SK-N-SH (cell line): ENCODE measurements around the gene KIAA0232. TPM values are rescaled to one million over a fixed set of nuclear protein-coding genes. Genes with fewer than 3 reads are reported as not detected.

Experiments
- CTCF ChIA-PET: fragments of 300-600, 350-600 bp; formaldehyde crosslinking; extraction: SDS; loops from one replicate; lab custom pipeline; 2021; lab: Yijun Ruan, JAX
- POLR2A ChIA-PET: fragments of 350-600 bp; sonication (Branson Sonifier 250); formaldehyde crosslinking; extraction: SDS; loops from one replicate; lab custom pipeline; 2020; ENCODE audit warnings: antibody characterized with exemption, inconsistent platforms; lab: Yijun Ruan, JAX
- DNase-seq: peaks from one replicate; pipeline ENCODE4 v3.0.0; 2012
- H2AFZ ChIP-seq: fragments of 200-600 bp; sonication (generic); 2 replicates; pipeline ENCODE4 v1.8.1; 2016; ENCODE audit warnings: antibody characterized with exemption, mild to moderate bottlenecking, low read depth
- H3F3A ChIP-seq: fragments of 200-600 bp; sonication (generic); replicated peaks from 2 replicates; pipeline ENCODE3; 2016; ENCODE audit warnings: antibody characterized with exemption, mild to moderate bottlenecking; ENCODE audit not compliant: insufficient read depth
- H3K27ac ChIP-seq, 2 experiments: fragments of 200-500 bp in 1 of 2; fragments of 200-600 bp in 1 of 2; sonication (Bioruptor generic) in 1 of 2; sonication (generic), shearing (Covaris generic) in 1 of 2; 2 replicates each; pipeline versions ENCODE4 v1.5.1 to v1.6.1; 2014 to 2016; ENCODE audit warnings: low read depth in 2 of 2, inconsistent platforms in 1 of 2, low read length in 1 of 2, mild to moderate bottlenecking in 1 of 2, mixed read lengths in 1 of 2
- H3K27me3 ChIP-seq: fragments of 200-600 bp; sonication (generic), shearing (Covaris generic); 2 replicates; pipeline ENCODE4 v1.6.1; 2016; ENCODE audit warnings: mixed run types; ENCODE audit not compliant: insufficient read depth
- H3K36me3 ChIP-seq, 2 experiments: fragments of 200-500 bp in 1 of 2; fragments of 200-600 bp in 1 of 2; sonication (Bioruptor generic) in 1 of 2; sonication (generic) in 1 of 2; replicated peaks in 1 of 2; 2 replicates each; pipeline versions ENCODE3 to v1.5.1; 2014 to 2016; ENCODE audit warnings: low read length in 1 of 2, mild to moderate bottlenecking in 1 of 2; ENCODE audit not compliant: insufficient read depth in 2 of 2, control insufficient read depth in 1 of 2
- H3K4me1 ChIP-seq, 2 experiments: fragments of 200-500 bp in 1 of 2; fragments of 200-600 bp in 1 of 2; sonication (Bioruptor generic) in 1 of 2; sonication (generic), shearing (Covaris generic) in 1 of 2; 2 replicates each; pipeline versions ENCODE4 v1.5.1 to v1.6.1; 2014 to 2016; ENCODE audit warnings: low read depth in 1 of 2, low read length in 1 of 2, mixed run types in 1 of 2; ENCODE audit not compliant: insufficient read depth in 2 of 2, control insufficient read depth in 1 of 2
- H3K4me2 ChIP-seq: fragments of 200-600 bp; sonication (generic), shearing (Covaris generic); 2 replicates; pipeline ENCODE4 v1.6.1; 2017; ENCODE audit warnings: mixed run types
- H3K4me3 ChIP-seq, 2 experiments: fragments of 200-500 bp in 1 of 2; fragments of 200-600 bp in 1 of 2; sonication (Bioruptor generic) in 1 of 2; sonication (generic), shearing (Covaris generic) in 1 of 2; 2 replicates each; pipeline versions ENCODE4 v1.5.1 to v1.8.1; 2014 to 2016; ENCODE audit warnings: low read depth in 2 of 2, inconsistent platforms in 1 of 2, low read length in 1 of 2, mild to moderate bottlenecking in 1 of 2, mixed read lengths in 1 of 2, moderate library complexity in 1 of 2
- H3K79me2 ChIP-seq: fragments of 200-600 bp; sonication (generic); 2 replicates; pipeline ENCODE4 v1.8.1; 2017; ENCODE audit warnings: mild to moderate bottlenecking; ENCODE audit not compliant: insufficient read depth
- H3K9ac ChIP-seq: fragments of 200-600 bp; sonication (generic); 2 replicates; pipeline ENCODE4 v1.6.1; 2017; ENCODE audit warnings: mixed run types
- H3K9me2 ChIP-seq: fragments of 200-600 bp; sonication (generic); 2 replicates; pipeline ENCODE4 v1.6.1; 2017; ENCODE audit warnings: mixed run types
- H3K9me3 ChIP-seq: fragments of 200-600 bp; sonication (generic); 2 replicates; pipeline ENCODE4 v1.6.1; 2017; ENCODE audit warnings: mixed run types, mild to moderate bottlenecking, moderate library complexity
- H4K20me1 ChIP-seq: fragments of 200-600 bp; sonication (generic); 2 replicates; pipeline ENCODE4 v1.6.1; 2017; ENCODE audit warnings: mild to moderate bottlenecking, mixed run types; ENCODE audit not compliant: insufficient read depth
- ELF1 ChIP-seq: IDR thresholded peaks from 2 replicates; pipeline ENCODE4 v1.4.0; 2012
- EP300 ChIP-seq, 2 experiments: IDR thresholded peaks; 2 replicates each; pipeline versions ENCODE4 v1.4.0 to v1.6.1; 2012; ENCODE audit warnings: borderline replicate concordance in 1 of 2, low read depth in 1 of 2, low read length in 1 of 2
- EZH2phosphoT487 ChIP-seq: fragments of 200-600 bp; sonication (generic); IDR thresholded peaks from 2 replicates; pipeline ENCODE4 v1.6.1; 2017; ENCODE audit warnings: low read depth, mixed run types, mild to moderate bottlenecking, antibody characterized with exemption, moderate library complexity, borderline replicate concordance
- FOSL2 ChIP-seq: IDR thresholded peaks from 2 replicates; pipeline ENCODE4 v1.4.0; 2012; ENCODE audit warnings: low read depth, mild to moderate bottlenecking, moderate library complexity, borderline replicate concordance
- FOXJ3 ChIP-seq: sonication (generic); formaldehyde crosslinking; IDR thresholded peaks from 2 replicates; pipeline ENCODE4 v1.5.1; 2020; ENCODE audit warnings: mild to moderate bottlenecking, missing genetic modification reagents
- FOXM1 ChIP-seq: IDR thresholded peaks from 2 replicates; pipeline ENCODE4 v1.4.0; 2012; ENCODE audit warnings: low read depth, mild to moderate bottlenecking
- GABPA ChIP-seq: IDR thresholded peaks from 2 replicates; pipeline ENCODE4 v1.4.0; 2012; ENCODE audit warnings: low read depth, mild to moderate bottlenecking
- IRF3 ChIP-seq: fragments of 150-350 bp; IDR thresholded peaks from 2 replicates; pipeline ENCODE4 v1.6.1; 2016; ENCODE audit warnings: mild to moderate bottlenecking, low read depth, low read length
- JUND ChIP-seq: IDR thresholded peaks from 2 replicates; pipeline ENCODE4 v1.4.0; 2012
- MEF2A ChIP-seq: IDR thresholded peaks from 2 replicates; pipeline ENCODE4 v1.4.0; 2012; ENCODE audit warnings: low read depth, borderline replicate concordance
- MXI1 ChIP-seq: IDR thresholded peaks from 2 replicates; pipeline ENCODE4 v1.6.1; 2012; ENCODE audit warnings: mild to moderate bottlenecking, low read depth, low read length, improper control_type of control experiment
- NRF1 ChIP-seq: IDR thresholded peaks from 2 replicates; pipeline ENCODE4 v1.6.1; 2012; ENCODE audit warnings: low read depth, mild to moderate bottlenecking, low read length
- POLR2AphosphoS5 ChIP-seq: IDR thresholded peaks from 2 replicates; pipeline ENCODE4 v1.6.1; 2012; ENCODE audit warnings: low read depth, low read length
- RAD21 ChIP-seq: IDR thresholded peaks from 2 replicates; pipeline ENCODE4 v1.6.1; 2012; ENCODE audit warnings: mild to moderate bottlenecking, low read length
- REST ChIP-seq: IDR thresholded peaks from 2 replicates; pipeline ENCODE4 v1.6.1; 2012; ENCODE audit warnings: mild to moderate bottlenecking, low read depth, low read length, moderate library complexity
- SMC3 ChIP-seq: IDR thresholded peaks from 2 replicates; pipeline ENCODE4 v1.6.1; 2012; ENCODE audit warnings: low read depth, low read length, improper control_type of control experiment
- TCF12 ChIP-seq: IDR thresholded peaks from 2 replicates; pipeline ENCODE4 v1.4.0; 2012
- USF1 ChIP-seq: IDR thresholded peaks from 2 replicates; pipeline ENCODE4 v1.4.0; 2012; ENCODE audit warnings: low read depth, borderline replicate concordance
- YY1 ChIP-seq: IDR thresholded peaks from 2 replicates; pipeline ENCODE4 v1.4.0; 2012; ENCODE audit warnings: low read depth, mild to moderate bottlenecking
- ZBTB33 ChIP-seq: IDR thresholded peaks from 2 replicates; pipeline ENCODE4 v1.4.0; 2012; ENCODE audit warnings: low read depth, borderline replicate concordance
- WGBS: methylation state at CpG from one replicate; pipeline ENCODE4 v1.1.6; 2017; ENCODE audit warnings: low lambda C conversion rate; 5-methylcytosine and 5-hydroxymethylcytosine counted together
- polyA plus RNA-seq, 3 experiments: library from polyadenylated mRNA; depleted of rRNA; stranded (reverse); fragments of >200 nt; gene quantifications; 2 replicates each; pipeline ENCODE4 v1.2.3, GENCODE V29; 2012

Gene KIAA0232
- polyA plus RNA-seq, 1 of the 3 experiments (the other 2 are of a cell fraction): 5.7 TPM

- no peaks in the 10 kb centered on the region for H3K9me3 ChIP-seq
- H4K20me1 ChIP-seq: no peaks in the 10 kb centered on the region
- no peak overlapping the region for H2AFZ ChIP-seq
- ChIA-PET POLR2A (no interaction called here), CTCF (interaction anchor here (1.1 to 1.9 kb wide), 3 partner anchors 20 to 177 kb away, joined by 3 to 5 read pairs (median 4); no protein-coding TSS in a partner anchor)
- H3K36me3 ChIP-seq: no peaks in the 10 kb centered on the region
- H3K79me2 ChIP-seq: no peaks in the 10 kb centered on the region
- no peak for DNase-seq
- H3K4me2 ChIP-seq: no peak overlapping the region
- H3K9ac ChIP-seq: no peak overlapping the region
- no peak overlapping the region for H3K4me3 ChIP-seq
- TF ChIP-seq USF1 (no peak), POLR2AphosphoS5 (no peak), EP300 (IDR thresholded peaks at IDR 0.05; ENCODE audit: borderline replicate concordance in 1 of 2, low read depth in 1 of 2, low read length in 1 of 2) (no peak), FOXM1 (no peak), MEF2A (no peak), REST (no peak), NRF1 (no peak), RAD21 (no peak), TCF12 (no peak), ZBTB33 (no peak), ELF1 (no peak), YY1 (no peak), FOSL2 (no peak), JUND (no peak), EZH2phosphoT487 (no peak), FOXJ3 (CRISPR knock-in tag) (no peak), GABPA (no peak), SMC3 (no peak), IRF3 (no peak), MXI1 (no peak)
- H3K4me1 ChIP-seq: no peaks in the 10 kb centered on the region
- no peaks in the 10 kb centered on the region for H3K27me3 ChIP-seq
- no peaks in the 10 kb centered on the region for H3F3A ChIP-seq
- 80% methylated on average over 7 of the region's 7 CpGs for WGBS
- H3K27ac ChIP-seq: no peak overlapping the region
- H3K9me2 ChIP-seq: no peaks in the 10 kb centered on the region
These were observed 111.0 kb downstream of the KIAA0232 start for GRCh38 chr4:6893449-6894085.
